Measurements from ENCODE around the gene THOC1.

THOC1 gene

GRCh38 chr18:213505-213904, 54.3 kb downstream of the THOC1 start:
- no peak for DNase-seq

DNA sequence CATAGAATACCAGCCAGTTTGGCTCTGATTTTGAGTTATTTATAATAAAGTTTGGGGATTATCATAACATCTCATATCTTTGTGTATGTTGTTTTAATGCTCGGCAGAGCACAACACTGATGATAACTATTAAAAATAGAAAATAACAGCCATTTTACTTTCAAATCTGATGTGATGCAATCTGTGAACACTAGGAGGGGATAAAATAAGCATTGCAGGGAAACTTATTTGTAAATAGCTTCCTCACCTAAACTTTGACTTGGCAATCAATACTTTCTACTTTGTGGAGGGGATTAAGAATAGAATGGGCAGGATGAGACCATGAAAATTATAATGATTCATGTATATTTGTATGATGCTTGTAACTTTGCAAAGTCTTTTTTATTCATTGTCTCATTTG, 55.1 kb downstream of the THOC1 start:
- no peak for DNase-seq

DNA sequence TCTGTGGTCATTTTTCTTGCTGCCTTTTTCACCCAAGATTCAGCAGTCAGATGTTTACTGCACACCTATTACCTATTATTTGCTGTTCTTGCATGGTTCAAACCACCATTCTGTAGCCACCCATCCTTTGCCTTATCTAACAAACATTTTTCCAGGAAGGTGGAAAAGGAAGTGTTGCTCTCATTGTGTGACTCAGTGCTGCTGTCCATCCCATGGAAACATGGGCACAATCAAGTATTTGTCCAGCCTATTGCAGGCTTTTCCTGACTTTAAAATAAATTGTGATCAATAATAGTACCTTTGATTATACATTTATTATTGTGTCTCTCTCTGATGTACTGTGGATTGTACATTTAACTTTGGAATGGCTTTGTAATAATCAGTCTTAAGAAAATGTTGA, 56.3 kb downstream of the THOC1 start:
- no peak for DNase-seq

GRCh38 chr18:210733-211132, 57.1 kb downstream of the THOC1 start:
- no peak for DNase-seq

GRCh38 chr18:210075-210474, 57.8 kb downstream of the THOC1 start:
- no peak for DNase-seq

- DNase-seq = no peak
Measured at GRCh38 chr18:199768-200167, 68.1 kb downstream of the THOC1 start.

GRCh38 chr18:199214-199613, 68.6 kb downstream of the THOC1 start:
- no peak for DNase-seq

- DNase-seq = no peak
Measured at GRCh38 chr18:195651-196050, 72.2 kb downstream of the THOC1 start.

- no peak for DNase-seq
Measured at GRCh38 chr18:192801-193200, 75.0 kb downstream of the THOC1 start.

DNA sequence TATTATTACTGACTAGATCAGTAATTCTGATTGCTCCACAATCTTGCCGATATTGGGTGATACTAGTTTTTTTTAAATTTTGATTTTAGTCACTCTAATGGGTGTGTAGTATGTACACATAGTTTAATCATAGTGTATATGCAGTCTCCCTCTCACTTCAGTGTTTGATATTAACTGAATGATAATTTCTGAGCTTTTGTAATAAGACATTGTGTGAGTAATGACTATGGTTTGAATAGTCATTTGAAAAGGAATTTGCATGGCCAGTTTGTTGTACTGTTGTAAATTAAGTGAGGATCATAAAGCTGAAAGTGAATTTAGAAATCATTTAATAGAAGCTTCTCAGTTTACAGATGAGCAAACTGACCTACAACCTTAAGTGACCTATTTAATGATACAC, 76.1 kb downstream of the THOC1 start:
- DNase-seq = no peak

GRCh38 chr18:189254-189653, 78.6 kb downstream of the THOC1 start:
- DNase-seq = no peak

DNA sequence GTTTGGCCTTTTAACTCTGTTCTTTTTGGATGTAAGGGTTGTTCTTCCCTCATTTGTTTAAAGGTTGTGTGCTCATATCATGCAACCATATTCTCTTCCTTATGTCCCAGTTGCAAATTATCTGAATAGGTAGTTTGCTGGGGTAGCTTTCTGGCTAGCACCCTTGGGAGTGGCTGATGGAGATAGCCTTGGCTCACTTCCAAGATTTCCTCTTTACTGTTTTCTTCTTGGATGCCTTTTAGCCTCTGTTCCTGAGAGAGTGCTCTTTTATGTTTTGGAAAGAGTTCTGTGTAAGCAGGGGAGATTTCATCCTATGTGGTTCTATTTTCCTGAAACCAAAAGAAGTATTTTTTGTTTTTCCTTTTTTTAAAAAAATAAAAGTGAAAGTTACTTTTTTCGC, 84.1 kb downstream of the THOC1 start:
- DNase-seq = no peak

- DNase-seq = no peak
Measured at GRCh38 chr18:181711-182110, 86.1 kb downstream of the THOC1 start.

DNA sequence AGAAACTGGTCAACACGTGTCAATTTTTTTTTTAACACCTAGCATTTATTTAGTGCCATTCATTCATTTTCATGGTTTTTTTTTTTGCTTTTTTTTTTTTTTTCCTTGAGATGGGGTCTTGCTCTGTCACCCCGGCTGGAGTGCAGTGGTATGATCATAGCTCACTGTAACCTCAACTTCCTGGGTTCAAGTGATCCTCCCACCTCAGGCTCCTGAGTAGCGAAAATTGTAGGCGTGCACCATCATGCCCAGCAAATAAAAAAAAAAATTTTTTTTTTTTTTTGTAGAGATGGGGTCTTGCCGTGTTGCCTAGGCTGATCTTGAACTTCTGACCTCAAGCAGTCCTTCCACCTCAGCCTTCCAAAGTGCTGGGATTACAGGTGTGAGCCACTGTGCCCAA, 88.3 kb downstream of the THOC1 start:
- no peak for DNase-seq

DNA sequence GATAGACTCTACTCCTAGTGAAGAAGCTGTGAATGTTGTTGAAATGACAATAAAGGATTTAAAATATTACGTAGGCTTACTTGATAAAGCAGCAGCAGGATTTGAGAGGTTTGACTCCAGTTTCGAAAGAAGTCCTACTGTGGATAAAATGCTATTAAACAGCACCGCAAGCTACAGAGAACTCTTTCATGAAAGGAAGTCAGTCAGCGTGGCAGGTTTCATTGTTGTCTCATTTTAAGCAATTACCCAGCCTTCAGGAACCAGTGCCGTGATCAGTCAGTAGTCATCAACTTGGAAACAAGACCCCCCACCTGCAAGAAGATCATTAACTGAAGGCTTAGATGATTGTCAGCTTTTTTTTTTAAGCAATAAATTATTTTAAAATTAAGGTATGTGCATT, 95.5 kb downstream of the THOC1 start:
- no peak for DNase-seq
